CD4-positive, alpha-beta T cell treated with Interleukin-15 for 4 hours (primary cell): ENCODE results near the gene DNAH12.
"Not testable (repeated sequence)": the region's sequence is repeated elsewhere in the genome, so short reads cannot be mapped to it uniquely, and the experiment has no call there.

Experiments used
- DNase-seq: peaks from one replicate; pipeline ENCODE4 v3.0.0-alpha.2; 2020; ENCODE audit warnings: low spot score

The DNAH12 gene

DNA sequence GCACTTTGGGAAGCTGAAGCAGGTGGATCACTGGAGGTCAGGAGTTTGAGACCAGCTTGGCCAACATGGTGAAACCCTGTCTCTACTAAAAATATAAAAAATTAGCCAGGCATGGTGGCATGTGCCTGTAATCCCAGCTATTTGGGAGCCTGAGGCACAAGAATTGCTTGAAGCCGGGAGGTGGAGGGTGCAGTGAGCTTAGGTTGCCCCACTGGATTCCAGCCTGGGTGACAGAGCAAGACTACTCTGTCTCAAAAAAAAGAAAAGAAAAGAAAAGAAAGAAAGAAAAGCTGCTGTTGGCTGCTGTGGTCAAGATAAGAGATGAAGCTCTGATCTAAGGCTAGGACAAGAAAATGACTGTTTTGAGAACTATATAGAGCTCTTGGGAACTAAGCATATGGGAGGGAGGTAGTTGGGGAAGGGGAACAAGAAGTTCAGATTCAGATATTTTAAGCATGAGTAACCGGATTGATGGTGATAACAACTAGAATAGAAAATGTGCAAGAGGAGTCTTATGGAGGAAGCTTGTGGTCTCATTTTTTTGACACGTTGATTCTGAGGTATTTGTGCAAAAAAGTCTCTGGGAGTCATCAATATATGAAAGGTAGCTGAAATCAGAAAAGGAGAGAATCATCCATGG lies 25.7 kb downstream of the DNAH12 start:
- DNase-seq: no peak

DNA sequence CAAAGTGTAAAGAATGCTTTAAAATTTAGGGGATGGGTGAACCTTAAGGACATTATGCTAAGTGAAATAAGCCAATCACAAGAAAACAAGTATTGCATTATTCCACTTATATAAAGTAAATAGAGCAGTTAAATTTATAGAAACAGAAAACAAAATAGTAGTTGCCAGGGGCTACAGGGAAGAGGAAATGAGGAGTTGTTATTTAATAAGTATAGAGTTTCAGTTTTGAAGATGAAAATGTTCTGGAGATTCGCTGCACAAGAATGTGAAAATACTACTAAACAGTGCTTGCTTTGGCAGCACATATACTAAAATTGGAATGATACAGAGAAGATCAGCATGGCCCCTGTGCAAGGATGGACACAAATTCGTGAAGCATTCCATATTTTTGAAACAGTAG lies 32.0 kb downstream of the DNAH12 start:
- no peak for DNase-seq

DNA sequence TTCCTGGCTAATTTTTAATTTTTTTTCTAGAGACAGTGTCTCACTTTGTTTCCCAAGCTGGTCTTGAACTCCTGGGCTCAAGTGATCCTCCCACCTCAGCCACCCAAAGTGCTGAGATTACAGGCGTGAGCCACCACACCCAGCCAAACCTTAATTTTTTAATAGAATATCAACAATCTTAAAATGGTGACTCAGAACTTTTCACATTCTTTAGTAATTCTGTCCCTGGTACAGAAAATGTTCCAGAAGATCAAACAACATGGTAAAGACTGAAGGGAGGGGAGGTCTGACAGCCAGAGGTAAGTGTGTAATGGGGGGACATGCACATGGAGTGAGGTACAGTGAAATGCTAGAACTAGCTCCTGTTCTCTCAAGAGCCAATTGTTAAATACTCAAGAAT lies 38.2 kb downstream of the DNAH12 start:
- DNase-seq: no peak

DNA sequence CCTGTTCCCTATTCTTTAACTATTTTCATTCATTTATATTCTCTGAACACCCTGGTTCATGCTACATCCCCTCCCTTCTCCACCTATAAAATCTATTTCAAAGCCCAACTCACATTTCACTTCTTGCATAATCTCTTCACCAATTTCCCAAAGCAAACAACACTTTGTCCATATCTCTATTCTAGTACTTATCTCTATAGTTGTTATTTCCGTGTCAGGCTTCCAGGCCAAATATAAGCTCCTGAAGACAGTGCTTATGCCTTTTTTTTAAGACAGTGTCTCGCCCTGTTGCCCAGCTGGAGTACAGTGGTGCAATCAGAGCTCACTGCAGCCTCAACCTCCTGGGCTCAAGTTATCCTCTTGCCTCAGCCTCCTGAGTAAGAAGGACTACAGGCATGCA lies 43.6 kb downstream of the DNAH12 start:
- no peak for DNase-seq

DNA sequence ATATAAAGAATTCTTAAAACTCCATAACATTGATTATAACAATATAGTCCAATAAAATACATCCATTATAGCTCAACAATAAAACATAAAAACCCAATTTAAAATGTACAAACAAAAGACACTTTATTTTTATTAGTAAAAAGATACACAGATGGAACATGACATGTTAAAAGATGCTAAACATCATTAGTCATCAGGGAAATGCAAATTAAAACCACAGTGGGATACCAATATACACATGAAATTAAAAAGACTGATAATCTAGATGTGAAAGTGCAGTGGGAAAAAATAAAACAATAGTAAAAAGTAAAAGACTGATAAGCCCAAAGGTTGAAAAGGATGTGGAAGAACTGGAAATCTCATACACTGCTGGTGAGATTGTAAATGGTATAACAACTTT lies 46.2 kb downstream of the DNAH12 start:
- no peak for DNase-seq

DNA sequence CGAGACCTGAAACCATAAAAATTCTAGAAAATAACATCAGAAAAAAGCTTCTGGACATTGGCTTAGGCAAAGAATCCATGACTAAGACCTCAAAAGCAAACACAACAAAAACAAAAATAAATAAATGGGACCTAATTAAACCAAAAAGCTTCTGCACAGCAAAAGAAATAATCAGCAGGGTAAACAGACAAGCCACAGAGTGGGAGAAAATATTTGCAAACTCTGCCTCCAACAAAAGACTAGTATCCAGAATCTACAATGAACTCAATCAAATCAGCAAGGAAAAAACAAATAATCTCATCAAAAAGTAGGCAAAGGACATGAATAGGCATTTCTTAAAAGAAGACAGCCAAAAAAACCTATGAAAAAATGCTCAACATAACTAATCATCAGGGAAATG lies 59.6 kb downstream of the DNAH12 start:
- no peak for DNase-seq

DNA sequence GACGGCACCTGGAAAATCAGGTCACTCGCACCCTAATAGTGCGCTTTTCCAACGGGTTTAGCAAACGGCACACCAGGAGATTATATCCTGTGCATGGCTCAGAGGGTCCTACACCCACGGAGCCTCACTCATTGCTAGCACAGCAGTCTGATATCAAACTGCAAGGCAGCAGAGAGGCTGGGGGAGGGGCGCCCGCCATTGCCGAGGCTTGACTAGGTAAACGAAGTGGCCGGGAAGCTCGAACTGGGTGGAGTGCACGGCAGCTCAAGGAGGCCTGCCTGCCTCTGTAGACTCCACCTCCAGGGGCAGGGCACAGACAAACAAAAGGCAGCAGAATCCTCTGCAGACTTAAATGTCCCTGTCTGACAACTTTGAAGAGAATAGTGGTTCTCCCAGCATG lies 67.0 kb downstream of the DNAH12 start:
- DNase-seq: not testable (repeated sequence)

DNA sequence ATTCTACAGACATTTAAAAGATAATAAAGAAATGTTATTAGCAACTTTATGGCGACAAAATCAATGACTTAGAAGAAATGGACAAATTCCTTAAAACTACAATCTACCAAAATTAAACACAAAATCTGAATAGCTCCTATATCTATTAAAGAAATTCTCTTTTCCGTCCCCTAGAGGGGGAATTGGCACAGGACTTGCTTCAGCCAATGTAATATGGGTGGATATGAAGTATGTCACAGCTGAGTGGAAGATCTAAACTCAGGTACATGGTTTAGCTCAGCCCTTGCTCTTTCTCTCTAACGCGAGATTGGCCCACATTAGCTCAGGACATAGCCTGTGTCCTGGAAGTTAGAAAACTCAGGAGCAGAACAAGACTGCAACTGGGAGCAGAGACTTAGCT lies 79.3 kb downstream of the DNAH12 start:
- DNase-seq: no peak

DNA sequence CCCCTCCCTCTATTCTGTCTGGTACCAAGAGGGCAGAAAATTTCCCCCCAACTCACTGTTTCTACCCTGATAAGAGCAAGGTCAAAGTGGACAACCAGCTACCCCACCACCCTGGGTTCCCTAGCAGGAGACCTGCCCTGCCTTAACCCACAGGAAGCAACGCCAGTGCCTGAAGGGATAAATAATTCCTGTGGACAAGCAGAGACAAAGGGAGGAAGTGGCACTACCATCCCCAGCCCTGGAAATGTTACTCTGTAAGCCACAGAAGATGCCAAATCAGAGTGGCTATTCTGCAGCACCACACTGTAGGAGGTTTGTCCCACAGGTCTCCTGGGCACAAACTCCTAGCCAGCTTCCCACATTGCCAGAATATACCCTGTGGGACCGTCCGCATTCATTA lies 80.1 kb downstream of the DNAH12 start:
- DNase-seq: no peak

DNA sequence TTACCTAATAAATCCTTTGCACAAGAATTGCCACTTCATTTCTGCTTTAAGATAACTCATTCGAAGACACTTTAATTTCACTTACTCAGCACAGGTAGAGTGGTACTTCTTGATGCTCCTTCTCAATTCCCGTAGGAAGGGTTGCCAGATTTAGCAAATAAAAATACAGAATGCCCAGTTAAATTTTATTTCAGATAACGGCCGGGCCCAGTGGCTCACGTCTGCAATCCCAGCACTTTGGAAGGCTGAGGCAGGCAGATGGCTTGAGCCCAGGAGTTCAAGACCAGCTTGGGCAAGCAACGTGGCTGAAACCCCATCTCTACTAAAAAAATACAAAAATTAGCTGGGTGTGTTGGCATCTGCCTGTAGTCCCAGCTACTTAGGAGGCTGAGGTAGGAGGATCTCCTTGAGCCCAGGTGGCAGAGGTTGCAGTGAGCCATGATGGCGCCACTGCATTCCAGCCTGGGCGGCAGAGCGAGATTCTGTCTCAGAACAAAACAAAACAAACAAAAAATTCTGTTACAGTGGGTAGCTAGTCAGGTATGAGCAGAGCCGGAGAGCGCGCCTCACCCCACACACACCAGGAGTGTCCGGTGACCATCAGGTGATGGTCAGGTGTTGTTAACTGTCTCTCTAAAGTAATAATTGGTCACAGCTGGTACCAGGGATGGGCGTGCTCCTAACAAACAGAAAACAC lies 92.8 kb downstream of the DNAH12 start:
- no peak for DNase-seq

DNA sequence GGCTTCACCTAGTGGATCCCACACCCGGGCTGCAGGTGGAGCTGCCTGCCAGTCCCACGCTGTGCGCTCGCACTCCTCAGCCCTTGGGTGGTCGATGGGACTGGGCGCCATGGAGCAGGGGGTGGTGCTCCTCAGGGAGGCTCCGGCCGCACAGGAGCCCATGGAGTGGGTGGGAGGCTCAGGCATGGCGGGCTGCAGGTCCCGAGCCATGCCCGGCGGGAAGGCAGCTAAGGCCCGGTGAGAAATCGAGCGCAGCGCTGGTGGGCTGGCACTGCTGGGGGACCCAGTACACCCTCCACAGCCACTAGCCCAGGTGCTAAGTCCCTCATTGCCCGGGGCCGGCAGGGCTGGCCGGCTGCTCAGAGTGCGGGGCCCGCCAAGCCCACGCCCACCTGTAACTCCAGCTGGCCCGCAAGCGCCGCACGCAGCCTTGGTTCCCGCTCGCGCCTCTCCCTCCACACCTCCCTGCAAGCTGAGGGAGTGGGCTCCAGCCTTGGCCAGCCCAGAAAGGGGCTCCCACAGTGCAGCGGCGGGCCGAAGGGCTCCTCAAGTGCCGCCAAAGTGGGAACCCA lies 94.8 kb downstream of the DNAH12 start:
- DNase-seq: not testable (repeated sequence)

DNA sequence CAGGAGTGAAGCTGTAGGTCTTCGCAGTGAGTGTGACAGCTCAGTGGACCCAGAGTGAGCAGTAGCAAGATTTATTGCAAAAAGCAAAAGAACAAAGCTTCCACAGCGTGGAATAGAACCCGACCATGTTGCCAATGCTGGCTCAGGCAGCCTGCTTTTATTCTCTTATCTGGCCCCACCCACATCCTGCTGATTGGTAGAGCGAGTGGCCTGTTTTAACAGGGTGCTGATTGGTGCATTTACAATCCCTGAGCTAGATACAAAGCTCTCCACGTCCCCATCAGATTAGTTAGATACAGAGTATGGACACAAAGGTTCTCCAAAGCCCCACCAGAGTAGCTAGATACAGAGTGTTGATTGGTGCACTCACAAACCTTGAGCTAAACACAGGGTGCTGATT lies 95.7 kb downstream of the DNAH12 start:
- not testable (repeated sequence) for DNase-seq

DNA sequence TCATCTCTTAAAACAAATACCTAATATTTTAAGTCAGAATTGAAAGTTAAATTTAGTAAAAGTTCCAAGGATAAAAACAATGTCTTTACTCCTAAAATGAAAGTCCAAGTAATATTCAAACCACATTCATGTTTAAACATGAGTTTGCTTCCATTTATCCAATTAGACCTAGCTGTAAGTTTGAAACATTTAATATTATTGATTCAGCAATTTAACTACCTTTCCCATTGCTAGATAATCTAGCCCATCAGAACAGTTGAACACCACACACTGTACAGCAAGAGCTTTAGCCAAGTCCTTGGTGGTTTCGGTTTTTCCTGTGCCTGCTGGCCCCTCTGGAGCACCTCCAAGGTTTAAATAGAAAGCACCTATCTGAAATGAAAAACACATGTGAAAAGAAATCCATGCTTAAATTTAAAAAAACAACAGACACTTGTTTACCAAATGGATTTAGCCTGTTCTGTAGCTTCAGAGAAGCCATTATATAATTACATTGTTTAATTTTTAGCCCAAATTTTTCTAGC lies 97.8 kb downstream of the DNAH12 start:
- DNase-seq: no peak

DNA sequence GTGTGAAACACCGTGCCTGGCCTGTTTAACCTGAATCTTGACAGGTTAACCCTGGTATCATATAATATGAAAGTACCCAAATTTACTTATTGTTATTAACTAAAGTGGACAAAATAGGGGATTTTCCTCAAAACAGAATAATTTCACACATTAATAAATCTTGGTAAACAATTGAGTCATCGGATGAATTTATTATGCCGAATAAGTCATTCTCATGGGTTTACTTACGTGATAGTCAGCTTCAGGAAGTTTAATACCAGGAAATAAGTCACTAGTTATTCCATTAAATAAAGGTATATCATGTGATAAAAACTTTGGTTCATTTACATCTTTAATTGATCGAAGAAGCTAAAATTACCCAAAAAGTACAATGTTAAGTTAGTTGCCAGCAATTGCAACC lies 99.7 kb downstream of the DNAH12 start:
- DNase-seq: no peak

DNA sequence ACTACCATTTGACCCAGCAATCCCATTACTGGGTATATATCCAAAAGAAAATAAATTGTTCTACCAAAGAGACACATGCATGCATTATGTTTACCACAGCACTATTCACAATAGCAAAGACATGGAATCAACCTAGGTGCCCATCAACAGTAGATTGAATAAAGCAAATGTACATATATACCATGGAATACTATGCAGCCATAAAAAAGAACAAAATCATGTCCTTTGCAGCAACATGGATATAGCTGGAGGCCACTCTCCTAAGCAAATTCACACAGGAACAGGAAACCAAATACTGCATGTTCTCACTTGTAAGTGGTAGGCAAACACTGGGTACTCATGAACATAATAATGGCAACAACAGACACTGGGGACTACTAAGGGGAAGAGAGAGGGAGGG lies 104.0 kb downstream of the DNAH12 start:
- DNase-seq: not testable (repeated sequence)

DNA sequence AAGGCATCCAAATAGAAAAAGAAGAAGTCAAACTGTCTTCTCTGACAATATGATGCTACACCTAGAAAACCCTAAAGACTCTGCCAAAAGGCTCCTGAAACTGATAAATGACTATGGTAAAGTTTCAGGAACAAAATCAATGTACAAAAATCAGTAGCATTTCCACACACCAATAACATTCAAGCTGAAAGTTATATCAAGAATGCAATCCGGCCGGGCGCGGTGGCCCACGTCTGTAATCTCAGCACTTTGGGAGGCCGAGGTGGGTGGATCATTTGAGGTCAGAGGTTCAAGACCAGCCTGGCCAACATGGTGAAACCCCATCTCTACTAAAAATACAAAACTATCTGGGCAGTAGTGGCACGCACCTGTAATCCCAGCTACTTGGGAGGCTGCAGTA lies 105.7 kb downstream of the DNAH12 start:
- not testable (repeated sequence) for DNase-seq

DNA sequence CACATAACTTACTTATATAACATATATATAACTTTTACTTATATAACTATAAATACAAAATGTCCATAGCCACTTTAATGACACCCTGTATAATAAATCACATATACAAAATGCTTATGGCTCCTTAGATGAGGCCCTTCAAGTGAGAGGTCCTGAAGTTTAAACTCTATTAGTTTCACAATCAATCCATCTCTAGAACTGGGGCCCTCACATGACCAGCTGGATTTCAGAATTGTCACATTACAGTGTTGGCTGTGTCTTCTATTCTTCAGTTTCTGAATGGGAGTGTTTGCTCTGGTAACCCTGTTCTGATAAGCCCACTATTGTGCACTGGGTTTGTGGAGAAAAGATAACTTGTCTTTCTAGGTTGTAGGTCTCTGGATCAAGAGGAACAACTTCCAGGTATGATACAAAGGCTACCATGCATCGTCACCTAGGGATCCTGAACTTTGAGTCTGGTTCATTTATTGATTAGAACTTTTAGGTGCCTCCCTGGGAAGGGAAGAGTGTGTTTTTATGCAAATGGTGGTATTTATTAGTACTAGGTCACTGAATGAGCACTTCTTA lies 107.9 kb downstream of the DNAH12 start:
- DNase-seq: no peak

DNA sequence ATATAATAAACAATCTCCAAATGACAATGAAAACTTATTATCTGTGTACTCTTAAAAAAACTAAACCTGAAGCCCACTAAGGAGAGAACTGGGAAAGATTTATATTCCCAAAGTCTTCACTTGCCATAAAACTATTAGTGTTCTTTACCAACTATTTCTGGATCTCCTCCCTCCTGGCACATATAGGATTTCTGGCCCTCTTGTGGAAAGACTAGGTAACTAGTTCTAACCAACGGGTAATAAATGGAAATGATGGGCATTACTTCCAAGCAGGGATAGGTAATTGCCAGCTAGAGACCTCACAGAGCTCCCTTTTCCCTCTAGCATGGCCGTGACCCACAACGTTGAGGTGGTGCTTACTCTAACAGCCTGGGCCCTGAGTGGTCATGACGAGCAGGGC lies 110.1 kb downstream of the DNAH12 start:
- DNase-seq: no peak

DNA sequence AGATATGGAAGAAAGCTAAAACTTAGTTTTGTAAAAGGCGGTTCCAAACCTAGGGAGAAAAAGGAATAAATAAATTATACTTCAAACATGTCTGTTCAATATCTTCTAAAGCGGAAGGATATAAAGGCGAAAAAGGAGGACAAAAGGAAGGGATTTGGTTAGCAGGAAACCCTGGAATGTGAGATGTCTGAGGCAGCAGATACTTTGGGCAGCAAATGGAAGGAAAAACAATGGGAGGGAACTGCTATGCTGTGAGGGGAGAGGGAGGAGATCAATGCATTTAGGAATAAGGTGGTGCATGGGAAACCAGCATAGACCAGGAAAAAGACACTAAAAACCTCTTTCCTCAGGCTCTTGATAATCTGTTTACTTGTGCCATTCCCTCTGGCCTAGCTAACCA lies 120.8 kb downstream of the DNAH12 start:
- no peak for DNase-seq

DNA sequence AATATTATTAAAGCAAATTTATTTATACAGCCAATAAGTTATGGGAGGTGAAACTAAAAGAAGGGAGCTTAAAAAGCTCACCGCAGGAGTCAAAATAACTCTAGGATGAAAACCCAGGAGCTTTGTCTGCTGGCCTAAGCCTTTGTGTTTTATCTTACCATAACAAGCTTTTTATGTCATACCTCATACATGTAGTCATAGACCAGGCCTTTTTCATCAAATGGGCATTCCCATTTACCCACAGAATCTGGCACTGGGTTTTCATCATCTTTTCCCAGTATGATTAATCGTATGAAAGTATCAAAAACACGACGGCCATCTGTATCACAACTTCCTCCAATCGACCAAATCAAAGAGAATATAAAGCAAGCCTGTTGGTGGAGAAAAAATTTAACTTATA lies 122.8 kb downstream of the DNAH12 start:
- no peak for DNase-seq

DNA sequence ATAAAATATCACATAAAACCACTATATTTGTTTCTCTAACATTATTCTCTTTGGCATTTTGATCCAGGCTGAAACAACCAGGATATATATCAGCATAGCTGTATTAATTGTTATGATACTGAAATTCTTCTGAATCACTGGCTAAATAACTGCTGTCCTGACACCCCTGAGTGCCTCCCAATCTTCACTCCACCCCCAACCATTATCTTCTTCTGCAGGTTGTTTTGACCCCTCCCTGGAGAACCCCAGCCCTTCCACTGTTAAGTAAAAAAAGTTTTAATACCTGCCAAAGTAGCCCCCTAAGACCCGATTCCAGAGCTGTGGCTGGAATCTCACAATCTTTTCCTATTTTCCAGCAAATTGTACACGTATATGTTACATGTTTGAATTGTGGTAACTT lies 124.1 kb downstream of the DNAH12 start:
- DNase-seq: no peak

DNA sequence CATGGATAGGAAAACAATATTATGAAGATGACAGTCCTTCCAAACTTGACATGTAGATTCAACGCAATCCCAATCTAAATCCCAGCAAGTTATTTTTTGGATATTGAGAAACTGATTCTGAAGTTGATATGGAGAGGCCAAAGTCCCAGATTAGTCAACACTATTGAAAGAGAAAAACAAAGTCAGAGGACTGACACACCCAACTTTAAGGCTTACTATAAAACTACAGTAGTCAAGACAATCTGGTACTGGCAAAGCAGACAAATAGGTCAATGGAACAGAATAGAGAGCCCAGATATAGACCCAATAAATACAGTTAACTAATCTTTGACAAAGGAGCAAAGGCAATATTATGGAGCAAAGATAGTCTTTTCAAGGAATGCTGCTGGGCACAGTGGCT lies 132.4 kb downstream of the DNAH12 start:
- no peak for DNase-seq

DNA sequence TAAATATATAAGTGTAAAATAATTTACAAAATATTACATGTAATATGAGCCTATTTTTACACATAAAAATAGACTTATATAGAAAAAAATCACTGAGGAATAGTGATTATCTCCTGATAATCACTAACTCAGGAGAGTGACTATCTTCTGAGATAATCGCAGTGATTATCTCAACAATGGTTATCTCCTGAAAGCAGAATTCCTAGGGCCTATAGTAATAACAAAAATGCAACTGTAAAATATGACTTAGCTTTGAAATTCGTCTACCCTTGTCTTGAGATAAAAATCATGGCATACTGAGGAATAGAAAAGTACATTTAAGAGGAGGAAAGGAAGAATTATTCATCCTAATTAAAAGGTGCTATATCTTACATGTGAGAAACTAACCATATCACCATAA lies 134.7 kb downstream of the DNAH12 start:
- DNase-seq: no peak
